Right lung (tissue), 5 donors: ENCODE measurements around the gene METTL16. TPM values are rescaled to one million over a fixed set of nuclear protein-coding genes. Genes with fewer than 3 reads are reported as not detected.

Experiments used
- DNase-seq, 2 donors: peaks; one replicate each; pipeline ENCODE4 v3.0.0-alpha.2; 2013
- polyA plus RNA-seq, 5 donors: library from polyadenylated mRNA; unstranded; fragments of 120-200 nt; gene quantifications; one replicate each; pipeline versions ENCODE4 v1.2.1 to v1.2.3, GENCODE V29; 2013; ENCODE audit warnings: inconsistent platforms in 1 of 5, low replicate concordance in 1 of 5; ENCODE audit not compliant: insufficient read length in 5 of 5, insufficient read depth in 1 of 5

Gene METTL16
- polyA plus RNA-seq, 5 donors = 36.2 to 44.9 (median 38.7) TPM

DNA sequence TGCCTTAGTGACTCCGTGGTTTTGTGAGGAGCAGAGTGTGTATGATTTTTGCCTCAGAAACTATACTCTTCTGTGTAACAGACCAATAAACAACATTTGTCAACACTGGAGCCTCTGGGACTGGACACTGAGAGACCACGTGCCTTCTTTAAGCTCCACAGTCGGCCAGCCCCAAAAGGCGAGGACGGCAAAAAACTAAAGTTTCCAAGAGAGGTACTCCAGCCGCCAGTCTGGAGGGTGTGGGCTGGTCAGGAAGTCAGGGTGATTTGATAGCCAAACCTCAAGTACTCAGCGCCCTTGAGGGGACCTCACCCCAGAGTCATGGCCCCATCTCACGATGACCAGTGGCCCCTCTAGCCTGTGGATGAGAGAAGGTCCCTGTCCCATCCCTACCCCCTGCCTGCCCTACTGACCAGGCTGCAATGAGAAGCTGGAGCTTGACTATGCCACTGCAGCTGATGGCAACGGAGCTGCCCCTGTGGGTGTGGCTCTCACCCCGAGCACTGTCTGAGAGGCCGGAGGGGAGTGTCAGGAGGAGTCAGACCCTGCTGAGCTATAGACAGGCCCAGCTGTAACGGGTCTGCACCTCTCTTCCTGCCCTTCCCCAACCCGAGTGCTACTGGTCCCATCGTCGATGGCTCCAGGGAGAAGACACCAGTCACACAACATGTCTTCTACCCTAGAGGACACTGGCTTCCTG is 130.6 kb downstream of the METTL16 start:
- no peak for DNase-seq

DNA sequence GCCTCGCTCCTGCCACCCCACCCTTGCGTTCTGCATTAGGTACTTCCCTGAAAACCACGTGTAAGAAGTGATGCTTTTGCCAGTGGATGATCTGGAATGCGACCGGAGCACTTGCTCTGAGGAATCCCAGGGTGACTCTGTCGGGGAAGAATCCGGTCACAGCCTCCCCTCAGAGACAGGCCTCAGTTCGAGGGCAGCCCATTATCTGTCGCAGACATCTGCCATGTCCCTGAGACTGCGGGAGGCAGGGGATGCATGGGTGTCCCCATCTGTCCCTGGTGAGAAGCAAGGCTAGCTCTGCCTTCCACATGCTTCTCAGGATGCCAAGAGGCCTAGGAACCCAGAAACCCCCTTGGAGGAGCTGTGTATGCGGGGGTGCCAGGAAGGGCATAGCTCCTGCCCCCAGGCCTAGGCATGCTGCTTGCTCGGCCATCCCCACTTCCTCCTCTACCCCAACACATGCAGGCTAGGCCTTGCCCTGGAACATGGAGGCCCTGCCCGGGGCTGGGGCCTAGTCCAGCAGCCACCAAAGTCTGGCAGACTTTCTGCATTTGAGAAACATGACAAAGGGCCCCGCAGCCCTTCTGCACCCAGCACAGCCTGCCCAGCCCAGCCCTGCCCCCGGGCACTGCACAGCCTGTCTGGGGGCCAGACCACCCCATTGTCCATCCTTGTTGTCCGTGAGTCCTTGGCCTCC is 131.3 kb downstream of the METTL16 start:
- no peak for DNase-seq

DNA sequence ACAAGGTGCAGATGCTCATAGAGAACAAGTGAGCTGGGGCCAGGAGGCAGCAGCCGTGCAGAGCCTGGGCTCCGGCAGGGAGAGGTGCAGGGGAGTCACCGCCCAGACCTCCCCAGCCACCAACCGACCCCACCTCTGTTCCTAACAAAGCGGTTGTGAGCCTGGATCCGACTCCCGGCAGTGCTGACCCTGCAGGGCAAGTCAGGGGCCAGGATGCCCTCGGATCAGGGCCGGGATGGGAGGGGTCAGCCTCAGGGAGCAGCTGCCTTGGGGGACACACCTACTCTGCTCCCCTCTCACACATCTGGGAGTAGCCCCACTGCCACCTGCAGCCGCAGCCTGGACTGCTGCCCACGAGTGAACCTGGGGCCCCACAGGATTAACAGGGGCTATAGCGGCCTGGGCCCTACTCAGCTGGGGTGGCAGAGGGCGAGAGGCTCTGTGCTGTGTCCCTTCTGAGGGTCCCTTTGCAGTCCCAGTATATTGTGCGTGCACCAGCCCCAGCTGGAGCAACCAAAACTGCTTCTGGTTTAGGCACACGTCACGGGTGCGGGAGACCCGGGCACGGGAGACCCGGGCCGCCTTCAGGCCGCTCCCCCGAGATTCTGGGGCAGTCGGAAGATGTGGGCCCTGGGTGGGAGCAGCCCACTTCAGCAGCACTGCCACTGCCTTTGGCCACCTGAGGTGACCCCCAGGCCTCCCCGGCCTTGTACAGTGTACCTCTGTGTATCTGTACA is 132.0 kb downstream of the METTL16 start:
- no peak for DNase-seq

- no peak for DNase-seq
Observed at GRCh38 chr17:2378905-2379304, 132.8 kb downstream of the METTL16 start.

GRCh38 chr17:2377659-2378058 is 134.0 kb downstream of the METTL16 start:
- DNase-seq = no peak

- DNase-seq = no peak
Observed at GRCh38 chr17:2376107-2376506, 135.6 kb downstream of the METTL16 start.

DNA sequence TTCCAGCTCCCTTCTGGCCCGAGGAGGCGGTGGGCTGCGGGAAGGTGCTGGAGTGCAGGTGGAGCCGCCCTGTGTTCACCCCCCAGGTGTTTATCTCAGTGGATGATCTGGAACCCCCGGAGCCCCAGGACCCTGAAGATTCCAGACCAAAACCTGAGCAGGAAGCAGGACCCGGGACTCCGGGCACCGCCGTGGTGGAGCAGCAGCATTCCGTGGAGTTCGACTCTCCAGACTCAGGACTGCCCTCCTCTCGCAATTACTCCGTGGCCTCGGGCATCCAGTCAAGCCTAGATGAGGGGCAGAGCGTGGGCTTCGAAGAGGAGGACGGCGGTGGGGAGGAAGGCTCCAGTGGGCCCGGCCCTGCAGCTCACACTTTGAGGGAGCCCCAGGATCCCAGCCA is 136.3 kb downstream of the METTL16 start:
- DNase-seq = no peak

DNA sequence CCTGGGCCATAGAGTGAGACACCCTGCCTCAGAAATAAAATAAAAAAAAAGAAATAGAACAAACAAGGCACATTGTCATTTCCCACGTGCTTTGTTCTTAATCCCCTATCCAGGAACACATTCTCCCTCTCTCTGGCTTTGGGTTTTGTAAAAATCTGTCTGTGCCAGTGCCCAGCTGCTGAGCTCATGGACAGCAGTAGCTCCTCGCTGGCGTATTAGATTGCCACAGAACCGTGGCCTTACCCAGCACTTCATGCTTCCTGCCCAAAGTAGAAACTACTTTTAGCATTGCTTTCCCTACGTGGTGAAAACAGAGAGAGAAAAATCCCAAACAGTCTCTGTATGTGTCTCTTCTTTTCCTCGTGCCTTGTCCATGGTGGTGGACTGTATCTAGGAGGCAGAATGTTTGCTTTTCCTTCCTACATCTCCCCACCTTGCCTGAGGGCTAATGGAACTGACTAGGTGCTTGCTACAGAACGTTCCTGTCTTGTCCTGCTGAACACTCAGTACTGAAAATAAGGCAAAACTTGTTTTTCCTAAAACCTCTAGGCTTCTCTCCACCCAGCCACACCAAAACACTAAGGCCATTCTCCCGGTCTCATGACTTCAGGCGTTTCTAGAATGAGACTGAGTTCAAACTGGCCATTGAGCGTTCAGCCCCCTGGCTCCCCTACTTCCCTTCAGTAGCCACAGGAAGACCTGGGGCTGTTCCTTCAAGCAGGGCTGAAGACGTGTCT is 137.0 kb downstream of the METTL16 start:
- DNase-seq = no peak

- no peak for DNase-seq
Observed at GRCh38 chr17:2373179-2373578, 138.5 kb downstream of the METTL16 start.

DNA sequence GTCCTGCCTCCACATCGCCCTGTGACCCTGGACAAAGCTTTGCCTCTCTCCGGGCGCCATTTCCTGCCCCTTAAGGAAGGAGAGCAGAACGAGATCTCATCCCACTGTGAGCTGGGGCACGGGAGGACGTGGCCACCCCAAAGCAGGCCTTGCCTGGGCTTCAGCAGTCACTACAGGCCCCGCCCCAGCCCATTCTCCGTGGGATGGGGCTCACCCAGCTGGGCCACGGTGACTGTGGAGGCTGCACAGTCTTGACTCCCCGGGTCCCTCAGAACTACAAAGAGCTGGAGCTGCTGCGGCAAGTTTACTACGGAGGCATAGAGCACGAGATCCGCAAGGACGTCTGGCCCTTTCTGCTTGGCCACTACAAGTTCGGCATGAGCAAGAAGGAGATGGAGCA is 139.0 kb downstream of the METTL16 start:
- DNase-seq = no peak

- no peak for DNase-seq
Observed at GRCh38 chr17:2372180-2372579, 139.5 kb downstream of the METTL16 start.

GRCh38 chr17:2371183-2372130 is 140.2 kb downstream of the METTL16 start:
- no peak for DNase-seq

- no peak for DNase-seq
Observed at GRCh38 chr17:2370211-2370589, 141.5 kb downstream of the METTL16 start.

DNA sequence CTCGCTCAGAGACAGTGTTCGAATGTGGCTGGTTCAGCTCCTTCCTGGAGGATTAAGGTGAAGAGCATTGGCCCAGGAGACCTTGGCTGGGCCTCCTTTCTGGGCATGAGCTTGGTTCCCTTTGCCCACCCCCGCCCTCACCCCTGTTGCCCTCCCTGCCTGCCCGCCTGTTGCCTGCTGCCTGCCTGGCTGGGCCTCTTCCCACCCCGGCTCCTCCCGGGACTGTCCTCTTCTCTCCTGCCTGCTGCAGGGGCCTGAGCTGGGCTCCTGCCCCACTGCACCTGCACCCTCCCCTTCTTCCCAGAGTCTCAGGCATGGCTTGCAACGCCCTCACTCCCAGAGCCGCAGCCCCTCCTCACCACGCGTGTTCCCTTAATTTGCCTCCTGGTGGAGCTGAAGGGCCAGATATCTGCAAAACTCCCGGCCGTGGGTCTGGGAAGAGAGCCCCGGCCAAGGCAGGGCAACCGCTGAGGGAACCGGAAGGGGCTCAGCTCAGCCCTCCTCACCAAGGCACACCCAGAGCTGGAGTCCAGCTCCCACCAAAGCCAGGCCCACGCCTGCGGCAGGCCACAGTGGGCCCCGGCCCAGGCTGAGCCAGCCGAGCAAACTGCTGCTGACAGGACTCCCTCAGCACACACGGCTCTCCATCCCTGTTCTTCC is 142.0 kb downstream of the METTL16 start:
- no peak for DNase-seq

DNA sequence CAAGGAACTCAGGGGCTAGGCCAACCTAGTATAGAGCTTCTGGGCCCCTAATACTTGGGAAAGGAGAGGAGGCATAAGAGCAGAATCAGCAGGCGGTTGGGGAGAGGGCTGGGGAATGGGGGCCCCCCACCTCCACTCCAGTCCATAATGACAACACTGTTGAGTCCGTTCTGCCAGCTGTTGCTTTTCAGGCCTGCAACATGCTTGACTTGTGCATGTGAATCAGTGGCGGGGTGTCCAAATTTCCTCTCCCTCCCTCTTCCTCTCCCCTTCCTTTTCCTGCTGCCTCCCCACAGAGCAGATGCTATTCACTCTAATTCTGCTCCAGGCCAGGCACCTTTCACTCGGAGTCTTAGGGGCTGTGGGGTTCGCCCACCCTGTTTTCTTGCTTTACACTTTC is 142.6 kb downstream of the METTL16 start:
- no peak for DNase-seq

DNA sequence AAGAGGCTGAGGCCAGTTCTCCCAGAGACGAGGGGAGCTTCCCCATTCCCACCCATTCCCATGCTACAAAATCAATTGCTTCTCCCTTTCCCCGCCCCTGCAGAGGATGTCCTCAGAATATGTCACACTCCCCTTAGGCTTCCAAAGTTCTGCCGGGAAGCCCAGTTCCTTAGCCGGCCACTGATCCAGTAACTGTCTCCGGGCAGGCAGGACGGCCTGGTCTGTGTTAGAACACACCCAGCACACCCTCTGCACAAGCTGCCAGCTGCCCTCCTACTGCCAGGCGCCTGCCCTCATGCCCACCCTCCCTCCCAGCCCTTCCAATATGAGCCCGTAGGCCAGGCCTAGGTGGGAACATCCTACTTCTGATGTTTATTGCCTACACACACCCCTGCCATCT is 143.3 kb downstream of the METTL16 start:
- DNase-seq = no peak

DNA sequence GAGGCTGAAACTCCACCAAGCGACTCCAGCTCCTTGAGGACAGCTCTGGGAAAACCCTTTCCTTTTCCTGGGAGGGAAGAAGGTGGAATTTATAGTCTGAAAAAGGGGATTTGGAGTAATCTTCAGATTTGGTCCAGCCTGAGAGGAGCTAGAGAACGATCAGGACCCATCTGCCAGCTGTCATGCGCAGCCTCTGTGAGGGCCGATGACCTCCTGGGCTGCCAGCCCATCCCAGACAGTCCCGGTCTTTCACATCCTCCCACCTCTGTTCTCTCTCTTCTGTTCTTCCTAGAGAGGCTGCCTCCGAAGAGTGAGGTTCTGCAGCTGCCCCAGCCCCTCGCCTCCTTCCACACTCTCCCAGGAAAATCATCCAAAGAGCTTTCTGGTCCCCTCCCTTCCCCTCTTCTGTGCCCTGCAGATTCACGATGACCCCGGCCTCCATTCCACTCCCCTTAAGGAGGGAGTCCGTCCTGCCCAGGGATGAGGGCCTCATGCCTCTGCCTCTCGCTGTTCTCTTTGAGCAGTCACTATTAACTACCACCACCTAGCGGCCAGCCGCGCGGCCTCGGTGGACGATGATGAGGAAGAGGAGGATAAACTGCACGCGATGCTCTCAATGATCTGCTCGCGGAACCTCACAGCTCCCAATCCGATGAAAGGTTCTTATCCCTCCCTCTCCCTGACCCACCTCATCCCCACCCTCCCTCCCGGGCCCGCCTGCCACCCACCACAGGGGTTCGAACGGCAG is 144.8 kb downstream of the METTL16 start:
- DNase-seq = no peak
